A549 (cell line): Measurements from ENCODE around the gene FJX1. TPM values are rescaled to one million over a fixed set of nuclear protein-coding genes. Genes with fewer than 3 reads are reported as not detected.

Experiments used
- ATAC-seq, 2 experiments: fragments of 200-7000 bp in 1 of 2; fragments of >200 bp in 1 of 2; cut with Nextera tagmentation in 1 of 2; cut with Tn5 transposase in 1 of 2; 3 replicates each; pipeline versions ENCODE4 v1.8.0 to v1.9.1; 2018 to 2020; ENCODE audit warnings: mild to moderate bottlenecking in 1 of 2, moderate library complexity in 1 of 2
- CTCF ChIA-PET: fragments of 300-600 bp; sonication (Branson Sonifier 250); formaldehyde crosslinking; extraction: SDS; loops from one replicate; lab custom pipeline; 2021; ENCODE audit warnings: antibody characterized with exemption, inconsistent platforms; lab: Yijun Ruan, JAX
- POLR2A ChIA-PET: fragments of 350-600 bp; formaldehyde crosslinking; extraction: SDS; loops from one replicate; lab custom pipeline; 2021; ENCODE audit warnings: antibody characterized with exemption, inconsistent platforms; lab: Yijun Ruan, JAX
- DNase-seq, 2 experiments: peaks; one replicate each; pipeline versions ENCODE4 v3.0.0 to v3.0.0-alpha.2; 2011 to 2016; ENCODE audit warnings: low read depth in 1 of 2, low spot score in 1 of 2
- FAIRE-seq: peaks from 2 replicates; lab custom pipeline; 2011; peaks lifted over from hg19 to GRCh38; lab: Jason Lieb, UNC
- H3K27ac ChIP-seq, 2 experiments: fragments of >200 bp; sonication (Bioruptor Twin); formaldehyde crosslinking; 3 replicates each; pipeline ENCODE4 v1.5.1; 2016 to 2017
- H3K4me1 ChIP-seq: fragments of >200 bp; sonication (Bioruptor Twin); formaldehyde crosslinking; 3 replicates; pipeline ENCODE4 v1.6.1; 2016
- H3K4me2 ChIP-seq: fragments of >200 bp; sonication (Bioruptor Twin); formaldehyde crosslinking; 3 replicates; pipeline ENCODE4 v1.6.1; 2016
- H3K4me3 ChIP-seq: fragments of >200 bp; sonication (Bioruptor Twin); formaldehyde crosslinking; 3 replicates; pipeline ENCODE4 v1.5.1; 2016
- H3K9me3 ChIP-seq: fragments of >200 bp; sonication (Bioruptor Twin); formaldehyde crosslinking; 3 replicates; pipeline ENCODE4 v1.6.1; 2016
- BHLHE40 ChIP-seq: IDR thresholded peaks from 2 replicates; pipeline ENCODE4 v1.6.1; 2012; ENCODE audit warnings: low read depth, low read length, inconsistent platforms
- EHF ChIP-seq: fragments of 250-450 bp; sonication (Bioruptor Pico); IDR thresholded peaks from 2 replicates; pipeline ENCODE4 v1.5.0; 2020; ENCODE audit warnings: mild to moderate bottlenecking
- ELK1 ChIP-seq: fragments of 150-350 bp; IDR thresholded peaks from 2 replicates; pipeline ENCODE4 v1.6.1; 2014; ENCODE audit warnings: low read depth, mild to moderate bottlenecking, low read length
- FOXS1 ChIP-seq: fragments of 250-450 bp; sonication (Bioruptor Pico); IDR thresholded peaks from 2 replicates; pipeline ENCODE4 v1.5.0; 2020; ENCODE audit warnings: mild to moderate bottlenecking, moderate library complexity
- GATA3 ChIP-seq: IDR thresholded peaks from 2 replicates; pipeline ENCODE4 v1.6.1; 2012; ENCODE audit warnings: borderline replicate concordance
- HES2 ChIP-seq: fragments of >200 bp; sonication (Bioruptor Twin); formaldehyde crosslinking; IDR thresholded peaks from 2 replicates; pipeline ENCODE4 v1.6.1; 2016
- HOXA7 ChIP-seq: fragments of 250-450 bp; sonication (Bioruptor Pico); IDR thresholded peaks from 2 replicates; pipeline ENCODE4 v1.5.0; 2020; ENCODE audit warnings: mild to moderate bottlenecking, moderate library complexity
- HOXB13 ChIP-seq: fragments of 250-450 bp; sonication (Bioruptor Pico); IDR thresholded peaks from 2 replicates; pipeline ENCODE4 v1.5.0; 2020; ENCODE audit warnings: low read depth, mild to moderate bottlenecking, moderate library complexity
- KDM1A ChIP-seq: fragments of 200-600 bp; sonication (generic); IDR thresholded peaks from 2 replicates; pipeline ENCODE4 v1.6.1; 2016; ENCODE audit warnings: low read depth, mild to moderate bottlenecking
- NR3C1 ChIP-seq: fragments of >200 bp; sonication (Bioruptor Twin); formaldehyde crosslinking; IDR thresholded peaks from 3 replicates; pipeline ENCODE4 v1.6.1; 2017
- PBX3 ChIP-seq: IDR thresholded peaks from 2 replicates; pipeline ENCODE4 v1.6.1; 2012
- WGBS: methylation state at CpG from one replicate; pipeline ENCODE4 v1.1.6; 2017; ENCODE audit errors: missing lambda C conversion rate; 5-methylcytosine and 5-hydroxymethylcytosine counted together
- polyA plus RNA-seq, 4 experiments: library from polyadenylated mRNA; depleted of rRNA in 3 of 4; stranded (reverse); fragments of >200 nt; fragmentation: RNase III in 1 of 4; extraction: RNeasy Plus Mini Kit Qiagen cat#74134 plus additional on column Dnase treatment in 1 of 4; gene quantifications; 2 replicates in 3 of 4; 3 replicates in 1 of 4; pipeline ENCODE4 v1.2.3, GENCODE V29; 2011 to 2017

The FJX1 gene
- polyA plus RNA-seq, 2 of the 4 experiments (the other 2 are of a cell fraction), result 7.1 to 14.5 TPM

GRCh38 chr11:35609656-35610055 lies 8.6 kb upstream of the FJX1 start:
- no peak for ATAC-seq
- CTCF ChIA-PET, result interaction anchor here (1.4 to 7.3 kb wide), 4 partner anchors 9 to 656 kb away, joined by 4 to 51 read pairs (median 7); partner anchors contain the start of gene FJX1
- H3K4me3 ChIP-seq, result no peak overlapping the region
- no peaks in the 10 kb centered on the region; the same call in 2 of the 3 replicates for H3K4me1 ChIP-seq
- DNase-seq, result no peak
- POLR2A ChIA-PET, result no interaction called here
- no peak overlapping the region for H3K4me2 ChIP-seq
- no peak overlapping the region for H3K27ac ChIP-seq
- WGBS, result 51% methylated on average over 6 of the region's 6 CpGs
- no peak for TF ChIP-seq PBX3
- no peak for TF ChIP-seq HOXB13
- no peak for TF ChIP-seq FOXS1 (CRISPR knock-in tag)
- no peak for FAIRE-seq
- no peaks in the 10 kb centered on the region for H3K9me3 ChIP-seq

GRCh38 chr11:35610631-35611030 lies 7.6 kb upstream of the FJX1 start:
- no peak for TF ChIP-seq HES2
- no peak for TF ChIP-seq FOXS1 (CRISPR knock-in tag)
- TF ChIP-seq ELK1, result no peak
- DNase-seq (no peak), ATAC-seq (no peak), FAIRE-seq (no peak)
- Histone ChIP-seq H3K4me1 (peaks cover 9% of the 10 kb centered on the region; the same call in 2 of the 3 replicates), H3K9me3 (no peaks in the 10 kb centered on the region), H3K4me2 (no peak overlapping the region), H3K4me3 (no peak overlapping the region), H3K27ac (no peak overlapping the region)
- WGBS, result 69% methylated on average over 7 of the region's 7 CpGs
- ChIA-PET CTCF (interaction anchor here (1.1 to 7.3 kb wide), 5 partner anchors 125 to 655 kb away, joined by 3 to 51 read pairs (median 4); no protein-coding TSS in a partner anchor), POLR2A (no interaction called here)

- ATAC-seq, result no peak
- peaks cover 15% of the 10 kb centered on the region; the same call in 2 of the 3 replicates for H3K4me1 ChIP-seq
- FAIRE-seq, result no peak
- POLR2A ChIA-PET, result no interaction called here
- no peak for TF ChIP-seq BHLHE40
- TF ChIP-seq, all 56 proteins: peak for 0
- CTCF ChIA-PET, result interaction anchor here (1.1 to 7.3 kb wide), 5 partner anchors 126 to 654 kb away, joined by 3 to 51 read pairs (median 4); no protein-coding TSS in a partner anchor
- no peak overlapping the region for H3K4me2 ChIP-seq
- WGBS, result 7% methylated on average over 1 of the region's 1 CpG
- H3K9me3 ChIP-seq, result no peaks in the 10 kb centered on the region
- DNase-seq, result no peak
- no peak overlapping the region for H3K4me3 ChIP-seq
- H3K27ac ChIP-seq, result no peak overlapping the region
These were observed 6.5 kb upstream of the FJX1 start for GRCh38 chr11:35611741-35612140.

GRCh38 chr11:35614939-35615569 lies 3.2 kb upstream of the FJX1 start:
- POLR2A ChIA-PET, result no interaction called here
- CTCF ChIA-PET, result interaction anchor here (0.8 to 7.3 kb wide), 25 partner anchors 11 to 887 kb away, joined by 3 to 60 read pairs (median 4); no protein-coding TSS in a partner anchor
- 22% methylated on average over 1 of the region's 1 CpG for WGBS
- TF ChIP-seq GATA3 (no peak), BHLHE40 (no peak), NR3C1 (no peak), EHF (CRISPR knock-in tag) (no peak), KDM1A (no peak), HOXB13 (no peak), ELK1 (no peak), HES2 (no peak), HOXA7 (CRISPR knock-in tag) (no peak)
- Histone ChIP-seq H3K4me1 (peaks cover 24% of the 10 kb centered on the region; the same call in 2 of the 3 replicates), H3K4me2 (peak overlapping the region; percentile 15; the same call in 1 of the 3 replicates), H3K27ac (no peak overlapping the region), H3K4me3 (no peak overlapping the region), H3K9me3 (no peaks in the 10 kb centered on the region)
- no peak for FAIRE-seq
- DNase-seq, result no peak
- ATAC-seq, result no peak
